DND-41 (cell line): ENCODE measurements around the gene STARD10.

Experiments used
- EZH2 ChIP-seq: IDR thresholded peaks from 3 replicates; pipeline ENCODE4 v1.6.1; 2012; ENCODE audit warnings: borderline replicate concordance, low read depth, mild to moderate bottlenecking, moderate library complexity, low read length, inconsistent platforms; ENCODE audit not compliant: severe bottlenecking
- TF ChIP-seq, protein P1 (sequence below): IDR thresholded peaks from 2 replicates; pipeline ENCODE4 v1.5.1; 2012; ENCODE audit warnings: borderline replicate concordance, low read length, moderate library complexity, mild to moderate bottlenecking; ENCODE audit not compliant: poor library complexity, severe bottlenecking; ENCODE audit errors: extremely low read depth

GRCh38 chr11:72719144-72719543, 74.7 kb downstream of the STARD10 start:
- TF ChIP-seq, protein P1, sequence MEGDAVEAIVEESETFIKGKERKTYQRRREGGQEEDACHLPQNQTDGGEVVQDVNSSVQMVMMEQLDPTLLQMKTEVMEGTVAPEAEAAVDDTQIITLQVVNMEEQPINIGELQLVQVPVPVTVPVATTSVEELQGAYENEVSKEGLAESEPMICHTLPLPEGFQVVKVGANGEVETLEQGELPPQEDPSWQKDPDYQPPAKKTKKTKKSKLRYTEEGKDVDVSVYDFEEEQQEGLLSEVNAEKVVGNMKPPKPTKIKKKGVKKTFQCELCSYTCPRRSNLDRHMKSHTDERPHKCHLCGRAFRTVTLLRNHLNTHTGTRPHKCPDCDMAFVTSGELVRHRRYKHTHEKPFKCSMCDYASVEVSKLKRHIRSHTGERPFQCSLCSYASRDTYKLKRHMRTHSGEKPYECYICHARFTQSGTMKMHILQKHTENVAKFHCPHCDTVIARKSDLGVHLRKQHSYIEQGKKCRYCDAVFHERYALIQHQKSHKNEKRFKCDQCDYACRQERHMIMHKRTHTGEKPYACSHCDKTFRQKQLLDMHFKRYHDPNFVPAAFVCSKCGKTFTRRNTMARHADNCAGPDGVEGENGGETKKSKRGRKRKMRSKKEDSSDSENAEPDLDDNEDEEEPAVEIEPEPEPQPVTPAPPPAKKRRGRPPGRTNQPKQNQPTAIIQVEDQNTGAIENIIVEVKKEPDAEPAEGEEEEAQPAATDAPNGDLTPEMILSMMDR = no peak
- no peak for TF ChIP-seq EZH2
